ENCODE results near the gene NFATC3.

DNA sequence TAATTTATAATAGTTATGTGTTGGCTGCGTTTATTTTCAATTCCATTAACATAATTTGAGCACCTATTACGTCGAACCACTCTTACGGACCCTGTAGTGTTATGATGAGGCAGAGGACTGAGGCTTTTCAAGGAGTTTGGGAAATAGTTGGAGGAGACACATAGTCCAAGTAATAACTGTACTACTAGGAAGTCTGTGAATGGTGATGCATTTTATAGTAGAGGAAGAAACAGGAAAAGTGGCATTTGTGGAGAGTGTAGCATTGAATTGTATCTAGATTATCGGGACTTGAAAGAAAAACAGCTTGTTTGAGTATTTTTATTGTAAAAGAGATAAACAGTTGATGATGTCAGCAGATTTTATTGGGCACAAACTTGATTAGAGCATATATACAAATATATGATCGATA, 1.7 kb downstream of the NFATC3 start:
- TF ChIP-seq, protein P1, sequence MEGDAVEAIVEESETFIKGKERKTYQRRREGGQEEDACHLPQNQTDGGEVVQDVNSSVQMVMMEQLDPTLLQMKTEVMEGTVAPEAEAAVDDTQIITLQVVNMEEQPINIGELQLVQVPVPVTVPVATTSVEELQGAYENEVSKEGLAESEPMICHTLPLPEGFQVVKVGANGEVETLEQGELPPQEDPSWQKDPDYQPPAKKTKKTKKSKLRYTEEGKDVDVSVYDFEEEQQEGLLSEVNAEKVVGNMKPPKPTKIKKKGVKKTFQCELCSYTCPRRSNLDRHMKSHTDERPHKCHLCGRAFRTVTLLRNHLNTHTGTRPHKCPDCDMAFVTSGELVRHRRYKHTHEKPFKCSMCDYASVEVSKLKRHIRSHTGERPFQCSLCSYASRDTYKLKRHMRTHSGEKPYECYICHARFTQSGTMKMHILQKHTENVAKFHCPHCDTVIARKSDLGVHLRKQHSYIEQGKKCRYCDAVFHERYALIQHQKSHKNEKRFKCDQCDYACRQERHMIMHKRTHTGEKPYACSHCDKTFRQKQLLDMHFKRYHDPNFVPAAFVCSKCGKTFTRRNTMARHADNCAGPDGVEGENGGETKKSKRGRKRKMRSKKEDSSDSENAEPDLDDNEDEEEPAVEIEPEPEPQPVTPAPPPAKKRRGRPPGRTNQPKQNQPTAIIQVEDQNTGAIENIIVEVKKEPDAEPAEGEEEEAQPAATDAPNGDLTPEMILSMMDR (conservative IDR thresholded peaks at IDR 0.05; ENCODE audit: low read depth, low read length): no peak
- TF ChIP-seq EZH2 (IDR thresholded peaks at IDR 0.05; ENCODE audit: low read length, unreplicated experiment): no peak

All from PC-3 (cell line).